Hepatic stellate cell (primary cell): ENCODE measurements around the gene DISP3.
A peak's percentile ranks its signal among the peaks of the same experiment; 100 is the strongest.

ENCODE experiments used
- DNase-seq: peaks from one replicate; pipeline ENCODE4 v3.0.0; 2011; ENCODE audit warnings: low spot score

Gene DISP3, protein sequence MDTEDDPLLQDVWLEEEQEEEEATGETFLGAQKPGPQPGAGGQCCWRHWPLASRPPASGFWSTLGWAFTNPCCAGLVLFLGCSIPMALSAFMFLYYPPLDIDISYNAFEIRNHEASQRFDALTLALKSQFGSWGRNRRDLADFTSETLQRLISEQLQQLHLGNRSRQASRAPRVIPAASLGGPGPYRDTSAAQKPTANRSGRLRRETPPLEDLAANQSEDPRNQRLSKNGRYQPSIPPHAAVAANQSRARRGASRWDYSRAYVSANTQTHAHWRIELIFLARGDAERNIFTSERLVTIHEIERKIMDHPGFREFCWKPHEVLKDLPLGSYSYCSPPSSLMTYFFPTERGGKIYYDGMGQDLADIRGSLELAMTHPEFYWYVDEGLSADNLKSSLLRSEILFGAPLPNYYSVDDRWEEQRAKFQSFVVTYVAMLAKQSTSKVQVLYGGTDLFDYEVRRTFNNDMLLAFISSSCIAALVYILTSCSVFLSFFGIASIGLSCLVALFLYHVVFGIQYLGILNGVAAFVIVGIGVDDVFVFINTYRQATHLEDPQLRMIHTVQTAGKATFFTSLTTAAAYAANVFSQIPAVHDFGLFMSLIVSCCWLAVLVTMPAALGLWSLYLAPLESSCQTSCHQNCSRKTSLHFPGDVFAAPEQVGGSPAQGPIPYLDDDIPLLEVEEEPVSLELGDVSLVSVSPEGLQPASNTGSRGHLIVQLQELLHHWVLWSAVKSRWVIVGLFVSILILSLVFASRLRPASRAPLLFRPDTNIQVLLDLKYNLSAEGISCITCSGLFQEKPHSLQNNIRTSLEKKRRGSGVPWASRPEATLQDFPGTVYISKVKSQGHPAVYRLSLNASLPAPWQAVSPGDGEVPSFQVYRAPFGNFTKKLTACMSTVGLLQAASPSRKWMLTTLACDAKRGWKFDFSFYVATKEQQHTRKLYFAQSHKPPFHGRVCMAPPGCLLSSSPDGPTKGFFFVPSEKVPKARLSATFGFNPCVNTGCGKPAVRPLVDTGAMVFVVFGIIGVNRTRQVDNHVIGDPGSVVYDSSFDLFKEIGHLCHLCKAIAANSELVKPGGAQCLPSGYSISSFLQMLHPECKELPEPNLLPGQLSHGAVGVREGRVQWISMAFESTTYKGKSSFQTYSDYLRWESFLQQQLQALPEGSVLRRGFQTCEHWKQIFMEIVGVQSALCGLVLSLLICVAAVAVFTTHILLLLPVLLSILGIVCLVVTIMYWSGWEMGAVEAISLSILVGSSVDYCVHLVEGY (N-terminal part only)

DNA sequence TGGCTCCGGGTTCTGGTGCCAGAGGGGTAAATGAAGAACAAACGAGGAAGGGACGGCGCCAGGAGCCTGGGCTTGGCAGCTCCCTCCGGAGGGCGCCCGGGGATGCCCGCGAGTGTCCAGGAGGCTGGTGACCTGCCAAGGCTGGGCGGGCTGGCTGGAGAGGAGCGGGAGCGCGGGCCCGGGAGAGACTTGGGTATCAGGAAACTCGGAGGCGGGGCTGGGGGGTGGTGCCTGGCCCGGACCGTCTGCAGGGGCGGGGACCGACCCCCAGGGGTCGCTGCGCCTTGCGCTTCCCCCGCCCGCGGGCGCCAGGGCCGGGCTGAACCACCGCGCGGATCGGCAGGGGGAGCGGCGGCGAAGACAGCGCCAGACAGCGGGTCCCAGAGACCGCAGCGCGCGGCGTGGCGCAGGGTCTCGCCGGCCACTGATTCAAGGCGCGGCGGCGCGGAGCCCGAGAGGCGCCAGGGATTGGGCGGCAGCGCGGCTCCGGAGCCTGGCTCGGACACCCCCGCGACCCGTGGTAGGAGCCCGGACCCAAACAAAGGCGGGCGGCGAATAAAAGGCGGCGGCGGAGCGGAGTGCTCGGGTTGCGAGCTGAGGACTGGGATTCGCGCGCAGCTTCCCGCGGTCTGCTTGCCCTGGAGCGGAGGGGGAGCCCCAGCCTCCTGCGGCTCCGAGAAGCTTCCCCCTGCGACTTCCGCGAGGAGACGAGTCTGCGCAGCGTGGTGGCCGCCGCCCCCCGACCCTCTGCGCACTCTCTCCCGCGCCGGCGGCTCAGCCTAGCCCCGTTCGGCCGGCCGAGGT is at the start of gene DISP3:
TSS of gene DISP3 (plus strand) at position 585 of the 804 bp plus-strand sequence. CDS start 21,838 bp downstream, outside the sequence.
- peak; percentile 90 for DNase-seq

DNA sequence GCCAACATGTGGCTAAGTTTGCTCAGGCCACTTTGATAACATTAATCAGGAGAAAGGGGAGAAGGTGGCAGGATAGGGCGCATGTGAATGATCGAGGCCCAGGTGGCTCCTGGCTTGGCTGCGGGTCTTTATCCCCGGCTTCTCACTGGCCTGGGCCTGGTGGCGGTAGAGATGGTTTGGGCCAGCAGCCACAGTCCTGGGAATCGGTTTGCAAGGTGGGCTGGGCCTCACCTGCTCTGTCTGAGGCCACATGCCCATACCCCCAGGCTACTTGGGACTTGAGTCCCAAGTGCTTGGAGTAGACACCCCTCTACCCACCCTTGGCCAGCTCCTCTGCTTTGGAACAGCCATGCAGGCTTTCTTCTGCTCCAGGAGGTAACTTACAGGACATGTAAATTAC is 49.7 kb upstream of the DISP3 start:
- no peak for DNase-seq

GRCh38 chr1:11429935-11430334 is 49.0 kb upstream of the DISP3 start:
- DNase-seq = no peak

- no peak for DNase-seq
These were observed 46.9 kb upstream of the DISP3 start for GRCh38 chr1:11431941-11432507.

GRCh38 chr1:11432526-11432925 is 46.4 kb upstream of the DISP3 start:
- no peak for DNase-seq

- DNase-seq = no peak
These were observed 44.5 kb upstream of the DISP3 start for GRCh38 chr1:11434501-11434900.

GRCh38 chr1:11434926-11435325 is 44.0 kb upstream of the DISP3 start:
- DNase-seq = no peak

GRCh38 chr1:11438996-11439395 is 40.0 kb upstream of the DISP3 start:
- no peak for DNase-seq

DNA sequence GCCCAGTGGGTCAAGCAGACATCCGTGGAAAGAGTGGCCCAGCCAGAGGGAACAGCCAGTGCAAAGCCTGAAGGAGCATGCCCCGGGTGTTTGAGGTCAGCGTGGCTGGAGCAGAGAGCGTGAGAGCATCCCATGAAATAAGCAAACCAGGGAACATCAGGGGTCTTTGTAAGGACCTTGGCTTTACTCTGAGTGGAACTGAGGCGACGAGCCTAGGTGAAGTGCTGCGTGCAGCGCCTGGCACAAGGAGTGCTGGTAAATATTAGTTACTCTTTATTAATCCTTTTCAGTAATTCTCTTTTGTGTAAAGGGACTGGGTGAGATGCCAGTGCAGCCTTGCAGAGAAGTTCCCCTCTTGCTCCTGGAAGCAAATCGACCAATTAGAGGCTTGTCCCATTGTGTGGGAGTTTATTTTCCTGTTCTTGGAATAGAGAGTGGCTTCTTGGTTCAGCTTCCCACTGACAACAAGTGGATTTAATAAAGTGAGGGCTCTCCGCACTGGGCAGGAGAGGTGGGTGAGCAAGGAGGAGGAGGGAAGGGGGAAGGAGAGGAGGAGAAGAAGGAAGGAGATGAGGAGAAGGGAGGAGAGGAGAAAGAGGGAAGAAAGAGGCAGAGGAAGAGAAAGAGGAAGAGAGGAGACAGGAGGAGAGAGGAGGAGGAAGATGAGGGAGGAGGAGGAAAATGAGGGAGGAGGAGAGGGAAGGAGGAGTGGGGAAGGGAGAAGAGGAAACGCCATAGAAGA is 37.6 kb upstream of the DISP3 start:
- no peak for DNase-seq

GRCh38 chr1:11443043-11443442 is 35.9 kb upstream of the DISP3 start:
- DNase-seq = no peak

GRCh38 chr1:11443961-11444658 is 34.8 kb upstream of the DISP3 start:
- no peak for DNase-seq

DNA sequence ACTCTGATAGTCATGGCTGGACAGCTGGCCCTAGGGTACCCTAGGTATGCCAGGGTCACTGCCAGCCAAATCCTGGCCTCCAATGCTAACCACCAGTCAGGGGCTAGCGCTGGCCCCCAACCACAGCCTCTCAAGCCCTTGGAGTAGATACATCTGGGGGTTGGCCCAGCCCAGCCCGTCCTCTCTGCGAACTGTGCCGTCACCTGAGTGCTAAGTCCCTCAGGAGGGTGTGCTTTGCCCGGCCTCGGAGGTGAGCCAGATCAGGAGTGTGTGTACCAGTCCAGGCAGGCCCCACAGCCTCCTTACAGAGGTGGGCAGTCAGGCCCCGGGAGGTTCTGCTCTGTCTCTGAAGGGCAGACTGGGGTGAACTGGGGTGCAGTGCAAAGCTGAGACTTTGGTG is 34.0 kb upstream of the DISP3 start:
- no peak for DNase-seq

DNA sequence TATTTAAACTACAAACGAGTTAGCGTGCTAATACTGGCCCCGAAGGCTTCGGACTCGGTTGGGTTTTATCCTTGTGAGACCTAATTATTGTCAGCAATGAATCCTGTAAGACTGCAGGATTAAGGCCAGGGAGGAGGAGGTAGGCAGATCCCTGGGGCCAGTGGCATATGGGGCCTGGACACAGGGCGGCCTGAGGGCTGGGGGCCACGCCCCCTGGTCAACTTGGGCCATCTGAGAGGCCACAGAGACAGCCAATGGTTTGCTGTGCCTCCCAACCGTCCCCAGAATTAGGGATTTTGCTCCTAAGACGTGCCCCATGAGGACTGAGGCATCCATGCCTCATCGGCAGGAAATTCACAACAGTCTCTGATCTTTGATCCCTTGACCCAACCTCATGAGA is 31.1 kb upstream of the DISP3 start:
- DNase-seq = no peak

- no peak for DNase-seq
These were observed 30.4 kb upstream of the DISP3 start for GRCh38 chr1:11448373-11449099.

DNA sequence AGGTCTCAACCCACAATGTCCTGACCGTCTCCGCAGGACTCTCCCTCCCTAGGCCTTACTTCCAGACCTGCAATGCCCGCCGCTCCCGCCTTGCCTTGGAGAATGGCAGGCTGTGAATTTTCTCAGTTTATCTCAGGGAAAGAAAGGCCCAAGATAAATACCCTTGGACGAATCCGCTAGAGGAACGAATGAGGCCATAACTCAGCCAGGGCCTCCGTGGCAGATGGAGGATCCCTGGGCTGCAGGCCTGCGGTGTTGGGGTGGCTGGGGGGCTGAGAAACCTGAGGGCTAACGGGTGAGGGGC is 29.9 kb upstream of the DISP3 start:
- DNase-seq = no peak

- DNase-seq = no peak
These were observed 28.6 kb upstream of the DISP3 start for GRCh38 chr1:11450310-11450709.

DNA sequence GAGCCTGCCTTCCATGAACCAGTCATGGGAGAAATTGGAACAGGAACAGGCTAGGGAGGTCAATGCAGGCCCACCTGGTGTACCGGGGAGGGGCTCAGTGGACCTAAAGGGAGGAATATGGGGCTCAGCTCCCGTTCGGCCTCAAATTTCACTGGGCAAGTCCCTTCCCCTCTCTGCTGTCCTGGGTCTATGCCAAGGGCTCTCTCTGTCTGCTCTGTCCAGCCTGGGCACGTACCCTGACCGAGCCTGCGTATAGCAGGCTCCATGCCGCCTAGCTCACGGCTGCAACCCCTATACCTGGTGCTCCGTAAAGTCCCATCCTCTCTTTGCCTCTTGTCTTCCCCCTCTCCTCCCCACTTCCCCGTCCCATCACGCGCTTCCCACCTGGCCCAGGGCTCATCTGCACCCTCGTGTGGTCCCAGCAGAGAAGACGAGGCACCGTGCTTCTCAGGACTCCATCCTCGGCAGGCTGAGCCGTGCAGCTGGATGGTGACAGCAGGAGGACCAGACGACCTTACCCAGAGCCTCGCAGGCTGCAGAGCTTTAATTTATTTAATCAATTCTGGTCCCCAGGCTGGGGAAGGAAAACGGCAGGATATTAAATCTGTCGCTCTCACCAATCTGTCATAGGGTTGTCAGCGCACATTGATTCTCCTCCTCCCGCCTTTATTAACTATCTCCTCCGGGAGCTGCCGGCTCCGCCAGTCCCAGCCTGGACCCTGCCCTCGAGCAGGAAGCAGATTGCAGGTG is 25.0 kb upstream of the DISP3 start:
- DNase-seq = no peak

GRCh38 chr1:11455967-11456570 is 22.9 kb upstream of the DISP3 start:
- DNase-seq = no peak
